Sigmoid colon (tissue), 4 donors: ENCODE data around the gene TRPC1.

Experiments used
- CTCF ChIP-seq, 4 experiments: fragments of 450-650 bp in 3 of 4; fragments of 200-600 bp in 1 of 4; IDR thresholded peaks; one replicate each; pipeline ENCODE4 v1.5.1; 2016 to 2019; ENCODE audit warnings: antibody characterized with exemption in 4 of 4, mild to moderate bottlenecking in 3 of 4, moderate library complexity in 2 of 4
- EP300 ChIP-seq, 4 donors: sonication (generic); formaldehyde crosslinking; IDR thresholded peaks; one replicate each; pipeline ENCODE4 v1.6.1; 2017; ENCODE audit warnings: antibody characterized with exemption in 4 of 4
- POLR2A ChIP-seq, 2 donors: fragments of 450-650 bp; IDR thresholded peaks; one replicate each; pipeline ENCODE4 v1.6.1; 2016; ENCODE audit warnings: antibody characterized with exemption in 2 of 2, mild to moderate bottlenecking in 2 of 2, moderate library complexity in 2 of 2
- POLR2AphosphoS5 ChIP-seq, 4 donors: sonication (generic); formaldehyde crosslinking; IDR thresholded peaks; one replicate each; pipeline ENCODE4 v1.6.1; 2017; ENCODE audit warnings: antibody characterized with exemption in 4 of 4

GRCh38 chr3:142801746-142802145, 77.9 kb downstream of the TRPC1 start:
- TF ChIP-seq POLR2A (IDR thresholded peaks at IDR 0.05): no peak
- no peak for TF ChIP-seq CTCF (IDR thresholded peaks at IDR 0.05)
- no peak for TF ChIP-seq EP300 (IDR thresholded peaks at IDR 0.05)
- TF ChIP-seq POLR2AphosphoS5 (IDR thresholded peaks at IDR 0.05): no peak
